GM19193 (cell line): ENCODE results near the gene PRKCQ.

Experiments
- POLR2A ChIP-seq: IDR thresholded peaks from 4 replicates; pipeline ENCODE4 v1.6.1; 2011; ENCODE audit not compliant: insufficient read depth, insufficient read length; ENCODE audit errors: extremely low read depth

PRKCQ gene

GRCh38 chr10:6602026-6602699 is 22.1 kb upstream of the PRKCQ start:
- TF ChIP-seq POLR2A: no peak

GRCh38 chr10:6601246-6601805 is 21.2 kb upstream of the PRKCQ start:
- TF ChIP-seq POLR2A: no peak

GRCh38 chr10:6600224-6600987 is 20.3 kb upstream of the PRKCQ start:
- TF ChIP-seq POLR2A: no peak

DNA sequence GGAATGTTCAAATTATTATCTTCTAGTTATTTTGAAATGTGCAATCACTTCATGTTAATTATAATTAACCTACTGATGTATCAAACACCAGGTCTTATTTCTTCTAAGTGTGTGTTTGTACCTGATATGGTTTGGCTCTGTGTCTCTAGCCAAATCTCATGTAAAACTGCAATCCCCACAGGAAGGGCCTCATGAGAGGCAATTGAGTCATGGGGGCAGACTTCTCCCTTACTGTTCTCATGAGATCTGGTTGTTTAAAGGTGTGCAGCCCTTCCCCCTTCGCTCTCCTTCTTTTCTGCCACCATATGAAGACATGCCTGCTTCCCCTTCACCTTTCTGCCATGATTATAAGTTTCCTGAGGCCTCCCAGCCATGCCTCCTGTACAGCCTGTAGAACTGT is 18.6 kb upstream of the PRKCQ start:
- no peak for TF ChIP-seq POLR2A

DNA sequence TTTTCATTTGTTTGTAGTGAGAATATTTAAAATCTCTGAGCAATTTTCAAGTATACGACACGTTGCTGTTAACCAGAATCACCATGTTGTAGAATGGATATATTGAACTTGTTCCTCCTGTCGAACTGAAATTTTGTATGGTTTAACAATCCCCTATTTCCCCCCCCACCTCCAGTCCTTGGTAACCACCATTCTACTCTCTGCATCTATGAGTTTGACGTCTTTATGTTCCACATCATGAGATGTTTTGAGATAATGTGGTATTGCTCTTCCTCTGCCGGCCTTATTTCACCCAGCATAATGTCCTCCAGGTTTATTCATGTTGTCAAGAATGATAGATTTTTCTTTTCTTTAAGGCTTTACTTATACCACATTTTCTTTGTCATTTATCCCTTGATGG is 17.4 kb upstream of the PRKCQ start:
- no peak for TF ChIP-seq POLR2A

DNA sequence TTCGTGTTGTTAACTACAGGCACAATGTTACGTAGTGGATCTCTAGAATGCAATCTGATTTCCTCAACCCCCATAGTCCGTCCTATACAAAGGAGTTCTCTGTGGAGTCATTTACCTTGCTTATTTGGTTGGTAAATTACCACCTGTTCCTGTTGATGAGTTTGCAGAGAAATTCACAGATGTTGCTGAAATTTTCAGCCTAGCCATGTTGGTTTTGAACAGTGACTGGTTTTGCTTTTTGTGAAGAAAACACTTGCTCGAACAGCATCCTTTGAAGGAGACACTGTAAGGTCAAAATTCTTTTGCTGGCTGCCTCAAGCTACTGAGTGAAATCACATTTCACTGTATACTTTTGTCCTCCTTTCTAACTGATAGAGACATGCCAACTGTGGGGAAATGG is 15.4 kb upstream of the PRKCQ start:
- TF ChIP-seq POLR2A: no peak

DNA sequence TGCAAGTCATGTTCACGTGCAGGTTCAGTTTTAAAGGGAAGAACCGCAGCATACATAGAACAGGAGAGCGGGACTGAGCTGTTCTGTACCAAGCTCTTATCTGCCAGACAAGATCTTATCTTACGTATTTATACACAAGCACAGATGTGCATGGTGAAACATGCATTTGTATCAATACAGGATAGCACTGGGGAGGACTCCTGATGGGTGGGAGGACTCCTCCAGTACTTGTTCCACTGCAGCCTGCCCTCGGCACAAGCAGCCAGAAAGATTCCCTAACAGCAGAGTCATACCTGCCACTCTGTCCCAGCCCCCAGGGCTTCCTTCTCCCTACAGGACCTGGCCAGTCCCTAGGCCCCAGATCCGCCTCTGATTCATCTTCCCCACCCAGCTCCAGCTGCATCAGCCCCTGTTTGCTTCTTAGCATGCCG is 13.2 kb upstream of the PRKCQ start:
- no peak for TF ChIP-seq POLR2A

- no peak for TF ChIP-seq POLR2A
These were observed 12.0 kb upstream of the PRKCQ start for GRCh38 chr10:6592080-6592479.

DNA sequence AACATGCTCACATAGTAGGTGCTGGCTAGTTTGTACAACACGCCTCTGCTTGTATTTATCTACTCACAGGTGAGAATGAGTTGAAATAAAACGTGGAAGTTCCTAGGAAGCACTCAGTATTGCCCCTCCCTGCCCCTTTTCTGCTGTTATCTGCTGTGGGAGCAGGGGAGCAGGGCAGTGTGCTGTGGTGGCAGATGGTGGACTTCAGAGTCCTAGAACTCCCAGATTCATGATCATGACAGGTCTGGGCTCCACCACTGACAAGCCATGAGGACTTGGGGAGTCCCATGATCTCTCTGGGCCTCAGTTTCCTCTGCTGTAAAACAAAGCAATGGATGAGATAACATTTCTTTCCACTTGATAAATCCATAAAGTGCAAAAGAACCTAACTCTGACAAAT is 11.6 kb upstream of the PRKCQ start:
- no peak for TF ChIP-seq POLR2A

DNA sequence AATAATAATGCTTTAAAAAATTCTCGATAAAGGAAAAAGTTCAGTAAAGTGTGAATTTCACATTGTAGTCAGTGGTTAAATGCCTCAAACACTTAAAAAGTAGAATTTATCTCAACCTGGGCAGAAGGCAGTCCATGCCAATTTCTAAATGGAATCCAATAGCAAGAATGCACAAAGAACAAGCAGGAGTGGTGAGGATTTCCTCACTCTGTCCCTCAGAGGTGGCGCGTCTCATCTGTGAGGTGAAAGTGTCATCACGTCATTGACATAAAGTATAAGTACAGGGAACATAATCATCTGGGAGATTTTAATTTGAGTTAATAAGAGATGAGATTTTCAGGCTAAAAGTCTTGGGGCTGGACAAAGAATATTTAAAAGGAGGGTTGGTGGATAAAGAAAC is 10.0 kb upstream of the PRKCQ start:
- TF ChIP-seq POLR2A: no peak

DNA sequence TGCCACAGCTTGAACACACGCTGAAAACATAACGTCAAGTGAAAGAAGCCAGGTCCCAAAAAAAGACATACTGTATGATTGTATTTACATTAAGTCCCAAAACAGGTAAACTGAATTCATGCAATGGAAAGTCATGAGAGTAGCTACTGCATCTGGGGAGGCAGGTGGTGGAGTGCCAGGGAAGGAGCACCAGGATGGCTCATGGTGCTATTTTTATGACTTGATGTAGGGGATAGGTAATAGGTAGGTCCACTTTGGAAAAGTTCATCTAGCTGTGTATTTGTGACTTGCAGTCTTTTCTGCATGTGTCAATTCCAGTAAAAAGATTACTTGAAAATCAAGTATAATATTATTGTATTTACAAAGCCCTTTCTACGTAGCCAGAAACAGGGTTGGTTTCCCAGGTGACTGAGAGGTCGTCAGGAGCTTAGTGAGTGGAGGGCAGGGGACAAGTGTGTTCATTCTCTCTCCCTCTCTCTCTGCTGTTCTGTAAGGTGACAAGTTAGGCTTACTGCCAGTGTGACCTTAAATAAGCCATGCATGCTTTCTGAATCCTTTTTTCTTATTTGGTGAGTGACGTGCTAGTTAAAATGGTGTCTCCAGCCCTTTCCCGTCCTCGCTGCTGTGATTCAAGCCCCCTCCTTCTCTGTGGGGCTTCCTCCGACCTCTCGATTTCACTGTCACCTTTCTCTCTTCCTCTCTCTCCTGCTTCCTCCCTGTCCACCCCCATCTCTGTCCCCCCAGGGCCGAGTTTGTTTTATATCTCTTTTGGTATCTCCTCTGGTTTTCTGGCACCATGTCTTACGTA is 9.4 kb upstream of the PRKCQ start:
- no peak for TF ChIP-seq POLR2A

DNA sequence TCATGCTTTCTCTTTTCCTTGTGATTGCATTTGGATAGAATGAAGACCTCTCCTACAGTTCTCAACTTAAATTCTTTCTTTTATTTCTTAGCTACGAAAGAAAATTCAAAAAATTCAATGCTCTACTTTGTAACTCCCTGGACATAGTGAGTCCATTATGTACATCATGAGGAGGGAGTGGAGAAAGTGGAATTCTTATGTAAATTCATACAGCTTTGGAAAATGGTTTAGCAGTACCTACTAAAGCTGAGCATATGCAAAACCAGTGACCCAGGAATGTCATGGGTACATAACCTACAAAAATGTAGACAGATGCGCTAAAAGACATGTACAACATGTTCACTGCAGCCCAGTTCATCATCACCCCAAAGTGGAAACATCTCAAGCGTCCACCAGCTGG is 8.8 kb upstream of the PRKCQ start:
- TF ChIP-seq POLR2A: no peak

GRCh38 chr10:6588082-6588481 is 8.0 kb upstream of the PRKCQ start:
- no peak for TF ChIP-seq POLR2A

- TF ChIP-seq POLR2A: no peak
These were observed 6.4 kb upstream of the PRKCQ start for GRCh38 chr10:6586501-6586900.

GRCh38 chr10:6583447-6583846 is 3.4 kb upstream of the PRKCQ start:
- no peak for TF ChIP-seq POLR2A

DNA sequence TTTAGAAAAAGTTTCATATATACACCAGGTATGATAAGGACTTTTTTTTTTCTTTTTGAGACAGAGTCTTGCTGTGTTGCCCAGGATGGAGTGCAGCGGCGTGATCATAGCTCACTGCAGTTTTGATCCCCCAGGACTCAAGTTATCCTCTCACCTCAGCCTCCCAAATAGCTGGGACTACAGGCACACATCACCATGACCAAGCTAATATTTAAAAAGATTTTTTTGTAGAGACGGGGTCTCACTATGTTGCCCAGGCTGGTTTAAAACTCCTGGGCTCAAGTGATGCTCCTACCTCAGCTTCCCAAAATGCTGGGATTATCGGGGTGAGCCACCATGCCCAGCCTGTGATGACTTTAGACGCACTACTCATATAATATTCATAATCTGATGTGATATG is 2.2 kb upstream of the PRKCQ start:
- TF ChIP-seq POLR2A: no peak

GRCh38 chr10:6581778-6582228 is 1.7 kb upstream of the PRKCQ start:
- no peak for TF ChIP-seq POLR2A
